GM20431 (cell line): Measurements from ENCODE around the gene KIAA1755.

Source experiments
- in situ Hi-C: fragments of 300-500 bp; cut with MseI, MboI; formaldehyde crosslinking; loops from one replicate; pipeline ENCODE4 v1.15.0; 2020; ENCODE audit warnings: low sequenced_read_pairs; ENCODE audit not compliant: unreplicated experiment

Gene KIAA1755

DNA sequence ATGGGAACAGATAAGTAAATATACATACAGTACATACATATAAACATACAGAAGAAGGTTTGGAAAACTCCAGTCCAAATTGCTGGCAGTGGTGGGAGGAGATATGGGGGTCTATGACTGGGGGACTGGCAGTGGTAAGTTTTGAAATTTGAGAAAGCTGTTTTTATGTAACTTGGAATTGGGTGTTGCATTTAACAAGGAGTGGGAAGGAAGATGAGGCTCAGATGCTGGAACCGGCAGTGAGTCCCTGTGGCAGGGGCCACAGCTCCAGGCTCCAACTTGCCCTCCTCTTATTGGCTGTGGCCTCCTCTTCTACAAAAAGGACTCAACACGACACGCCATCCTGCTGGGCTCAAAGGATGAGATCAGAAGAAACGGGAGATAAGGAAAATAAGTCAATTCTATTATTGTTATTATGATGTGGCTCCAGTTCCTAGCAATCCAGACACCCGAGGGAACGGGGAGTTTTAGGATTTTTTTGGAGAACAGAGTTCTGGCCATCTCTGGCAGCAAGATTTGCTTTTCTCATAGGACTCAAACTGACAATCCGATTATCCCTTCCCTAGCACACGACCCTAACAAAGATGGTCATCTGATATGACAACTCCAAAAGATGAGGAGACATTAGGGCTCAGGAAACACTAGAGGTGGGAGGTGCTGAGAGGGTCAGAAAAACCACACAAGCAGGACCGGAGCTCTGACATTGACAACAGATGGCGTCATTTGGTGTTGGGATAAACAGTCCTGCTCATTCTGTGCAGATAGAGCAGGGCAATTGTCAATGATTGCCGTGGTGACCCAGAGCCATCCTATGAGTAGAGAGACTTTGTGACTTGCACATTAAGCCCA is 89.5 kb downstream of the KIAA1755 start:
- in situ Hi-C loops = no loop called here

DNA sequence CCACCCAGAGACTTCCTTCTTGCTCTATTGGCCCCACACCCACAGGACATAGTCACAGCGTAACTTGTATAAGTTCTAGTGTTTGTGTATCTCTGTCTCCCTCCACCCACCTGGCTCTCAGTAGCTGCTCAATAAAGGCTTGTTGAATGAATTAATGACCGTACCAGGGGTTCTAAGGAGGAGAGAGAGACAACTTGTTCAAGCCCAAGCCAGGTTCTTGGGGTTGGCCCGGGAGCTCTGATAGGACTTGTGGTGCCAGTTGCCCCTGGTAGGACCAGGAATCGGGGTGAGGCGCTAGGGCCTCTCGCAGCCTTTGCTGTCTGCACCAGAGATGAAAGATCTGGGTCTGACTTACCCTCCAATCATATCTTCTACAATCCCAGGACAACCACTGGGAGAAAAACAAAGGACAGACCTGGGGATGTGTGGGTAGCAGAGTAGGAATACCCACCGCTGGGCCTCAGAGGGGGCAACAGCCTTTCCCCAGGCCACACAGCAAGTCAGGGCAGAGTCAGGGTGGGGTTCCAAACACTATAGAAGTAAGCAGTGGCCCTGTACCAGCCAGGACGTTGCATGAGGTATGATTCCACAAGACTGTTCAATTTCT is 90.2 kb downstream of the KIAA1755 start:
- in situ Hi-C loops = no loop called here

DNA sequence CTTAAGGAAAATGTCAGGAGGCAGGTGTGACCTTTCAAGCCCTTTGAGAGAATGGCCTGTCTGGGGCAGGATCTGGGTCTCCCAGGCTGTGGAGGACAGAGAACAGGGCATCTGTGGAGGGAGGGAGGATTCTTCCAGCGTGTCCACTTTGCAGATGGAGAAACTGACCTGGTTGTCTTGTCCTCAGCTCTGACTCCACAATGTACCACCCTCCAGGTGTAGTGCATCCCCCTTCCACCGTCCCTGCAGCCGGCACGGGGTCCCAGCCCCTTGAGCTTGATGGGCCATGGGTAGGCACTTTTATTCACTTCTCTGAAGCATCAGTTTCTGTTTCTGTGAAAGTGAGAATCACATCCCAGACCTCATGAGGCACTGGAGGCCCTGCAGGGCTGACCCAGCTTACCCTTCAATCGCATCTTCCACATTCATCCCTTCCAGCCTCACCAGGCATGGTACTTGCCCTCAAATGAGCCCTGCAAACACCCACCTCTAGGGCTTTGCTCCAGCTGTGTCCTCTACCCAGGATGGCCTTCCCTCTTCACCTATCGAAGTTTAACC is 90.8 kb downstream of the KIAA1755 start:
- in situ Hi-C loops = loop anchor here (10.0 kb wide), 1 partner anchor 95 kb away; no protein-coding TSS in a partner anchor

DNA sequence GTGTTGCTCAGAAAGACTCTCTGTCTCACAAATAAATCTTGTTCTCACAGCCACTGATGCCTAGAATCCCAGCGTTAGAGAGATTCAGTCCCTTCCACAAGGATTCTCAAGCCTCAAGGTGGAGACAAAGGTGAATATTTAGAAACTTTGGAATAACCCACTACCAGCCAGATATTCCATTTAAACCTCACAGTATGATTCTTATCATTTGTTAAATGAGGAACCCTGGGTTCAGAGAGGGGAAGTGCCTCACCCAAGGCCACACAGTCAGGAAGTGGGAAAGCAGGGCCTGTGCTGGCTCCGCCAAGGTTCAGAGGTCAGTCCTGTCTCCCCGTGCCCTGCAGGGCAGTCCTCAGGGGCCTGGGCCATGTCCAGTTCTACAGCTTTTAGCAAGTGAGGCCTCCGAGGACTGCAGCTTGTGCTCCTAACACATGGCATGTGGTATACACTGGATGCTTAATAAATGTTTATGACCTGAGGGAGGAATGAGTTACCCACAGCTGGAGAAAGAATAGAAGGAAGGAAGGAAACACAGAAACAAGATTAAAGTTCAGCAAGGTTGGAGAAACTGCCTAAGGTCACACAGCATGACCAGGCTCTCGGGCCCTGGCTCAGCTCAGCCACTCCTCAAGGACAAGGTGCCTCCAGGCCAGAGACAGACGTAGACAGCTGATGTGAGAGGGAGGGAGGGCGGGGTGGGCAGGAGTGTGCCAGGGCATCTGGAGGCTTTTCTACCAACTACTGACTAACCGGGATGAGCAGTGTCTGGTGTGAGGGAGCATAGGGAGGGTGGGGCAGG is 91.5 kb downstream of the KIAA1755 start:
- in situ Hi-C loops = loop anchor here (10.0 kb wide), 1 partner anchor 94 kb away; no protein-coding TSS in a partner anchor

DNA sequence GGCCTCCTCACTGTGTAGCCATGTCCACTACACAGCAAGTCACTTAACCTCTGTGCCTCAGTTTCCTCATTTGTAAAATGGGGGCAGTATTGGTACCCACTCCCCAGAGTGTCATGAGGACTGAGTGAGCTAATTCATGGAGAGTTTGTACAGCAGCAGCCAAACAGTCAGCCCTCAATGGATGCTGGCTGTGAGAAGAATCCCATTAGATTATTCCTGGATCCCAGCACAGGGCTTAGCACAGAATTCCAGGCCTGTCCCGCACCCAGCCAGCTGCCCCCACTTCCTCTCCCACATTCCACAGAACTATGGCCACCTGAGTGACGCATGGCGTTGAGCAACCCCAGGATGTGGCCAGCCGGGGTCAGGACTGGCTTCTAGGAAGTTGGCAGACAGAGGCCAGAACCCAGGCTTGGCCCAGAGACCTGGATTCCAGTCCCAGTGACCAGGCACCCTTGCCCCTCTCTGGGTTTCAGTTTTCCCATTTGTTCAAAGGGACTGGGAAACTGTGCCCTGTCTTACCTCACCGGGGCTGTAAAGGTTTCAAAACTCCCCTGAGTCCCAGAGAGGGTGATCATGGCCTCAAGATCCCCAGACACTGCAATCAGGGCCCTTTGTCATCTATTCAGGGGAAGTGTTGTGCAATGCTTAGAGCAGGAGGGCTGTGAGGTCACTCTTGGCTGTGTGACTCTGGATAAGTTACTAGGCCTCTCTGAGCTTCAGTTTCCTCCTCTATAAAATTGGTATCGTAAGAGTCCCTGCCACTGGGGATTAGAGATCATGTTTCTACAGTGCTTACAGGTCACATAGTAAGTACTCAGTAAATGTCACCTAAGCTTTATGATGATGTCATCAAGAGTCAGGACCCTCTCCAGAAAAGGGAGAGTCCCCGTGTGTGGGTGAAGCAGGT is 92.4 kb downstream of the KIAA1755 start:
- in situ Hi-C loops = loop anchor here (10.0 kb wide), 1 partner anchor 93 kb away; no protein-coding TSS in a partner anchor

DNA sequence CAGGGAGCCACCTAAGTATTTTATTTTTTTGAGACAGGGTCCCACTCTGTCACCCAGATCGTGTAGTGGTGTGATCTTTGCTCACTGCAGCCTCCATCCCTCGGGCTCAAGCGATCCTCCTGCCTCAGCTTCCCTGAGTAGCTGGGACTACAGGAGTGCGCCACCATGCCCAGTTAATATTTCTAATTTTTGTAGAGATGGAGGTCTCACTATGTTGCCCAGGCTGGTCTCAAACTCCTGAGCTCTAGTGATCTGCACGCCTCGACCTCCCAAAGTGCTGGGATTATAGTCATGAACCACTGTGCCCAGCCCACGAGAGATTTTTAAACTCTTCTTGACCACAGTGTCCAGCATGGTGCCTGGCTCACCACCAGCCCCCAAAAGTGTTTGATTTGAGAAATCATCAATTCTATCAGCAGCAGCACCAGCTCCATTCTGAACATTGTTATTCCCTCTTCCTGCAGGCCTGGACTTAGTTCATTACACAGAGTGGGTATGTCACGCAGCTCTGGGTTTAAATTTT is 93.1 kb downstream of the KIAA1755 start:
- in situ Hi-C loops = loop anchor here (10.0 kb wide), 1 partner anchor 93 kb away; no protein-coding TSS in a partner anchor

DNA sequence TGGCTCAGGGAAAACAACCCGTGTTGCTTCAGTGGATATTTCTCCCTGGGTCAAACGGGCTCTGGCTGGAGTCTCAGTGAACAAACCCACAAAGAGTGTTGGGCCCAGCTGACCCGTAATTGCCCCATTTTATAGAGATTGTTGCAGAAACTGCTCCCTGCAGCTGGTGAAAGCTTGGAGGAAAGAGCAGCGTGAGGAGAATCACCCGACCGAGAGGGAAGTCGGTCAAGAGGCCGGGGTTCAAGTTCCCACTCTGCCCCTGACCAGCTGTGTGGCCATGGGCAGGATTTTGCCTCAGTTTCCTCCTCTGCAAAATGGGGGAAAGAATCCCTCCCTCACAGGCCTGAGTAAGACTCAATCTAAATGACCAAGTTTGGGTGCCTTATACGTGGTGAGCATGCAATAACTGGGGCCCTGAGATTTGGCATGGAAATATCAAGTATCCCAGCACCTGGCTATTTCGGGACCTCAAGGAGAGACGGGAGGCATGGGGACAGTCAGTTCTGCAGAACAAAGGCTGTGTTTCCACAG is 93.8 kb downstream of the KIAA1755 start:
- in situ Hi-C loops = loop anchor here (10.0 kb wide), 1 partner anchor 92 kb away; no protein-coding TSS in a partner anchor

DNA sequence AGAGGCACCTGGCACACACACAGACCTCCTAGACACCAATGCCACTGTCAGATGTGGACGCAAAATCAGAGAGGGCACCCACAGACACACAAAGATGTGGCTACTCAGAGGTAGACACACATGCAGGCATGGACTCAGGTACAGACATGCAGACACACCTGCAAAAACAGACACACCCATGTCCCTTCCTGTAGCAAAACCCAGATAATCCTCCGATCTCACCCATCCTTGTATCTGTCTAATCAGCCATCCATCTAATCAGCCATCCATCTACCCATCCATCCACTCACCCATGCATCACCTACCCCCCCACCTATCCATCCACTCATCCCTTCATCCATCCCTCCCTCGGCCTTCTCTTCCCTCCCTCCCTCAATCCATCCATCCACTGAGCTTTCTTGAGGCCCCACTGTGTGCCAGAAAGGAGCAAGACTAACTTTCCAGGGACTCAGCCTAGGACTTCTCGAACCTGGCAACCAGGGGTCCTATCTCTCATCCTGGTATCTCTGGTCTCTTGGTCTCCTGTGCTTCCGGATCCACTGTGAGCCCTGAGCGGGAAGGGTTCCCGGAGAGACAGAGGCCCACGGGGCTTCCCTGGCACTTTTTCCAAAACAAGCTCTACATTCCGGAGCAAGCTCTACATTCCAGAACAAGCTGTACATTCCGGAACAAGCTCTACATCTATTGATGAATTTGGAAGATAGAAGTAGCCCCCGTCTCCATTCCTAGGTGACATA is 94.4 kb downstream of the KIAA1755 start:
- in situ Hi-C loops = loop anchor here (10.0 kb wide), 1 partner anchor 91 kb away; no protein-coding TSS in a partner anchor

DNA sequence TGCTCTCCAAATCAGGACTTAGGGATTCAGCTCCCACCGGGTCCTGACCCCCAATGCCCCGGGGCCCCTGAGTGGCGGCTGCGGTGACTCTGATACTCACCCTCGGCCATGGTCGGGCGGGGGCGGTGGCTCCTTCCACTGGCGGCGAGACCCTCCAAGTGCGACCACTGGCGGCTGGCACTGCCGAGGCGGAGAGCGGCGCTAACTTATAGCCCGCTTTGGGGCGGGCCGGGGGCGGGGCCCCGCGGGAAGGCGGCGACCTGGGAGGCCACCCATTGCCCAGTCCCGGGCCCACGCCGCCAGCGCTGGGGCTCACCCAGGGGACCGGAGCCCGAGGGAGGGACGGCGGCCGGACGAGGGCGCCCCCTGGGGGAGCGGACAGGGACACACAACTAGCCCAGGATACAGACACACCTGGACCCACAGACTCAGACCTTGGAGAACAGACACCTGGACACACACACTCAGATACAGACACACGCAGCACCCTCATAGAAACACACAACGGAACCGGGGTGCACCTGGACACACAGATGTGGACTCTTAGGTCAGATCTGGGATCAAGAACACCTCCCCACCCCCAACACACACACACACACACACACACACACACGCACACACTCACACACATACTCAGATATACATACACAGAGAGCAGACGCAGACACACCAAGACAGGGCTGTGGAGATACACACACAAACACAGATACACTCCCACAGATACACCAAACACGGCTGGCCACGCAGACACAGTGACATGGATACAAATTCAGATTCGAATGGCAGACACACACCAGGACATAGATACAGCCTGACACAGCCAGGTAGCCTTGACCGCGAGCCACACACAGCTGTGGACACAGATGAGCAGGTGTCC is 95.2 kb downstream of the KIAA1755 start, which contains the start of gene TGM2:
TGM2 (minus strand) TSS at position 182 of the 877 bp plus-strand sequence; CDS start at position 110, 72 bp downstream.
- in situ Hi-C loops = loop anchor here (10.0 kb wide), 1 partner anchor 91 kb away; no protein-coding TSS in a partner anchor

DNA sequence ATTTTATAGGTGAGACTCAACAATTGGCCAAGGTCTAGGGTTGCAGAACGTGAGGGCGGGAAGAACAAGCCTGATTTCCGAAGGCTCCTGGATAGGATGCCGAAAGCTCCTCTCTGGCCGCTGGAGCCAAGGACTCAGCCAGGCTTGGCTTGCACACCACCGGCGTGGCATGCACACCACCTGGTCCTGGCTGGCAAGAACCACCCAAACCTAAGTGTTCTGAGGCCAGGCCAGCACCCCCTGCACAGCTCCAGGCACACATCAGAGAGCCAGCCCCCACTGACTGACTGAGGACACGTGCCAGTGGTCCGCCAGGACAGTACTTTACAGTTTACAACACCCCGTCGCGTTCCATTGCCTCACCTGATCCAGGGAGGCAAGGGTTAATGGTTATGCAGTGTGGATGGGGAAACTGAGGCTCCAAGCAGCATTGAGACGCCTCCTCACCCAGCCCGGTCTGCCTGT is 95.9 kb downstream of the KIAA1755 start:
- in situ Hi-C loops = loop anchor here (10.0 kb wide), 1 partner anchor 90 kb away; no protein-coding TSS in a partner anchor

DNA sequence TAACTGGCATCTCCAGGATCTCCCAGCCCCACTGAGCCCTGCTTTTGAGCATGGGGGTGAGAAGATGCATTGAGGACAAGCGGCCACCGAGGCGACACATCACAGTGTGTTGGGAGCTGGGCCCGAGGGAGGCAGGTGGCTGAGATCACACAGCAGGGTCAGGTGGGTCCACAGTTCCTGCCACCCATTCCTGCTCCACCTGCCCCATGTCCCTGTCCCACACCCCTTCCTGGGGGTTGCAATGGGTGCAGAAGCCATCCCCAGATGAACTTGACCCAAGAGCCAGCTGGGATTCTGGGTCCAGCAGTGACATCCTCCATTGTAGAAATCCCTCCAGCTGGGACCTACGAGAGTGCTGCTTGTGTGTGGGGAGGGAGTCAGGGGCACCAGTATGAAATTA is 96.5 kb downstream of the KIAA1755 start:
- in situ Hi-C loops = loop anchor here (10.0 kb wide), 1 partner anchor 89 kb away; no protein-coding TSS in a partner anchor

DNA sequence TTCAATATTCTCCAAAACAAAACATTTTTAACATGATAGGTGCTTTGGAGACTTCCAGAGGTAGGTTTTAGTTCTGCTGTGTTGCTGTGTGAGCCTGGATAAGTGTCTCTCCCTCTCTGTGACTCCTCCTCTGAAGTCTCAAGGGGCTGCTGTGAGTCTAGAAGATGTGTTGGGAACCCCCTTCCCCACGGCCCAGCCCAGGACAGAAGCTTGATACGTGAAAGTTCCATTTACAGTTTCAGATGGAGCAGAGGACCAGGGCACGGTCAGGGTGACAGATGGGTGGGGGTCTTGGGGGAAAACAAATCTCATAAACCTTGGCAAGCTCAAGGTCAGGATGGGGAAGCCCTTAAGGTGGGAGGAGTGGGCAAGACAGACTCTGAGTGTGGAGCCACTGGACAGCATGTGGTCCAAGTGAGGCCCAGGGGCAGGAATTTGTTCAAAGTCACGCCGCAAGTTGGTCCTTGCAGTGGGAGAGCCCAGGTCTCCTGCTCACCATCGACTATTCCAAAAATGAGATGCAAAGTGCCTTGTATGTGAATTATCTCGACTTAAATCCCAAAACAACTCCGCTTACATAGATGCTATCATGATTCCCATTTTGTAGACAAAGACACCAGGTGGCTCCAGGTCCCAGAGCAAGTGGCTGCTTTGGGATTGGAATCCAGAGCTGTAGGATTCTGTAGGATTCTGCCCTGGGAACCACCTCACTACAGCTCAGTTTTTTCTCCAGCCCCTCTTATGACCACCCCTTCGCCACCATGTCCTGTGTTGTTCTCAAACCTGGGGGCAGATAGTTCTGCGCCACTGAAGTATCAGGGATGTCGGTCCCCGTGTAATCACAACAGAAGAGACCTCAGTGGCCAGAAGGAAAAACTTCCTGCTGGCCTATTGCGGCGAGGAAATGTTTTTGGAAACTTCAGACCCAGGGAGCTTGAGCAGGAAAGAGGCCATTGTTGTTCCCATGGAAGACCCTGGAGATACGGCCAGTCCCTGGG is 97.4 kb downstream of the KIAA1755 start:
- in situ Hi-C loops = loop anchor here (10.0 kb wide), 1 partner anchor 88 kb away; no protein-coding TSS in a partner anchor

DNA sequence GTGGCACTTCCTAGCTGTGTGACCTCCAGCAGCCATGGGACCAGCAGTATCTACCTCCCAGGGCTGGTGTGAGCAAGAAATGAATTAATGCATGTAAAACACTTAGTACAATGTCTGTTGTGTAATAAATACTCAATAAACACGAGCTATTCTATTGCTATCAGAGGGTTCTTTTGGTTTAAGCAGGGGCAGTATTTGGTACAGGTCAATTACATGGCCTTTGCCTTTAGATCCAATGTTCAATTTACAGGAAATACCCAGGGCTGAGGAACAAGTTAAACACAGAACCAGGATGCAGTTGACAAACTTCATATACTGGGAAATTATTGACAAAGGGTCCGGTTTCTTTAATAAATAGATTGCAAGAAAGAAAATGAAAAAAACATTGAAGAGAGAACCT is 98.4 kb downstream of the KIAA1755 start:
- in situ Hi-C loops = loop anchor here (10.0 kb wide), 1 partner anchor 87 kb away; no protein-coding TSS in a partner anchor

DNA sequence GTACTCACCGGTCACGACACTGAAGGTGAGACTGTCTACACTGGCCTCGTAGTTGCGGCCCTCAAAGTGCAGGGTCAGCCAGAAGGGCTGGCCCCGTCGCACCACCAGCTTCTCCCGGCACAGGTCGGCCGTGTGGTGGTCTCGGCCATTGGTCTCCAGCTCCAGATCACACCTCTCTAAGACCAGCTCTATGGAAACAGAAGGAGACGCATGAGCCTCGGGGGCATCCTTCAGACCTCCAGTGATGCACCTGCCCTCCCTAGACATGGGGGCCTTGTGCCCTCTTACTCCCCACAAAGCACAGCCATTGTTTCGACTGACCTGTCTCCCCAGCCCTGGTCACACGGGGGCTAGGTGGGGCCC is 99.1 kb downstream of the KIAA1755 start:
- in situ Hi-C loops = loop anchor here (10.0 kb wide), 1 partner anchor 87 kb away; no protein-coding TSS in a partner anchor
